WTC11 (cell line): ENCODE results near the gene RACGAP1. TPM values are rescaled to one million over a fixed set of nuclear protein-coding genes. Genes with fewer than 3 reads are reported as not detected.

ENCODE experiments used
- ATAC-seq: fragments of 200-7000 bp; cut with Tn5 transposase; 2 replicates; pipeline ENCODE4 v1.10.0; 2021; ENCODE audit warnings: mild to moderate bottlenecking, moderate library complexity
- CTCF ChIA-PET: fragments of 300-600 bp; sonication (Branson Sonifier 250); formaldehyde crosslinking; loops from one replicate; lab custom pipeline; 2021; ENCODE audit warnings: antibody characterized with exemption; lab: Charles Lee
- POLR2A ChIA-PET: fragments of 350-600 bp; sonication (Branson Sonifier 250); formaldehyde crosslinking; loops from one replicate; lab custom pipeline; 2021; ENCODE audit warnings: antibody characterized with exemption; lab: Charles Lee
- DNase-seq: peaks from one replicate; pipeline ENCODE4 v3.0.0; 2021; ENCODE audit warnings: low spot score
- H3K27ac Mint-ChIP-seq: 2 replicates; pipeline ENCODE4 v1.8.0; 2021; ENCODE audit warnings: mixed read lengths
- H3K27me3 Mint-ChIP-seq: 2 replicates; pipeline ENCODE4 v1.8.0; 2021; ENCODE audit warnings: low read depth, mild to moderate bottlenecking, moderate library complexity, mixed read lengths
- H3K36me3 Mint-ChIP-seq: 2 replicates; pipeline ENCODE4 v1.8.0; 2021; ENCODE audit warnings: mixed read lengths
- H3K4me1 Mint-ChIP-seq: 2 replicates; pipeline ENCODE4 v1.8.0; 2022; ENCODE audit warnings: mixed read lengths
- H3K4me3 Mint-ChIP-seq: 2 replicates; pipeline ENCODE4 v1.8.0; 2021; ENCODE audit warnings: mild to moderate bottlenecking, moderate library complexity, mixed read lengths
- H3K9me3 Mint-ChIP-seq: 2 replicates; pipeline ENCODE4 v1.8.0; 2021; ENCODE audit warnings: mixed read lengths
- CBFB ChIP-seq: sonication (generic); formaldehyde crosslinking; IDR thresholded peaks from 2 replicates; pipeline ENCODE4 v1.8.1; 2022; ENCODE audit warnings: mild to moderate bottlenecking, low read depth, missing genetic modification reagents
- CREB1 ChIP-seq: sonication (generic); formaldehyde crosslinking; IDR thresholded peaks from 2 replicates; pipeline ENCODE4 v1.8.0; 2023; ENCODE audit warnings: mild to moderate bottlenecking, missing genetic modification reagents
- ELF4 ChIP-seq: sonication (generic); formaldehyde crosslinking; IDR thresholded peaks from 2 replicates; pipeline ENCODE4 v1.8.1; 2022; ENCODE audit warnings: low read depth, mild to moderate bottlenecking, moderate library complexity, missing genetic modification reagents
- FOXP1 ChIP-seq: sonication (generic); formaldehyde crosslinking; IDR thresholded peaks from 2 replicates; pipeline ENCODE4 v1.8.0; 2022; ENCODE audit warnings: missing genetic modification reagents, mild to moderate bottlenecking, moderate library complexity, borderline replicate concordance
- JUN ChIP-seq: sonication (generic); formaldehyde crosslinking; IDR thresholded peaks from 2 replicates; pipeline ENCODE4 v1.8.0; 2023; ENCODE audit warnings: mild to moderate bottlenecking, missing genetic modification reagents
- NFYB ChIP-seq: sonication (generic); formaldehyde crosslinking; conservative IDR thresholded peaks from 2 replicates; pipeline ENCODE4 v1.8.0; 2022; ENCODE audit warnings: low read depth, missing genetic modification reagents
- NR2C2 ChIP-seq: sonication (generic); formaldehyde crosslinking; IDR thresholded peaks from 2 replicates; pipeline ENCODE4 v1.8.0; 2022; ENCODE audit warnings: mild to moderate bottlenecking, missing genetic modification reagents
- OVOL2 ChIP-seq: fragments of 250-450 bp; sonication (Bioruptor Pico); IDR thresholded peaks from 2 replicates; pipeline ENCODE4 v1.9.0; 2021; ENCODE audit warnings: mild to moderate bottlenecking, borderline replicate concordance
- TEAD4 ChIP-seq: sonication (generic); formaldehyde crosslinking; IDR thresholded peaks from 2 replicates; pipeline ENCODE4 v1.8.0; 2022; ENCODE audit warnings: mild to moderate bottlenecking, missing genetic modification reagents
- TP53 ChIP-seq: sonication (generic); formaldehyde crosslinking; IDR thresholded peaks from 2 replicates; pipeline ENCODE4 v1.8.1; 2023; ENCODE audit warnings: mild to moderate bottlenecking, missing genetic modification reagents
- ZNF317 ChIP-seq: sonication (generic); formaldehyde crosslinking; IDR thresholded peaks from 2 replicates; pipeline ENCODE4 v1.8.1; 2023; ENCODE audit warnings: low read depth, mild to moderate bottlenecking, moderate library complexity, missing genetic modification reagents, borderline replicate concordance
- total RNA-seq: library from RNA; stranded (reverse); gene quantifications from 3 replicates; pipeline ENCODE4 v1.2.3, GENCODE V29; 2021
- TF ChIP-seq, protein P1 (sequence below): sonication (generic); formaldehyde crosslinking; IDR thresholded peaks from 2 replicates; pipeline ENCODE4 v1.8.1; 2023; ENCODE audit warnings: mild to moderate bottlenecking, moderate library complexity, missing genetic modification reagents
- TF ChIP-seq, protein P2 (sequence below): fragments of 250-450 bp; sonication (Bioruptor Pico); IDR thresholded peaks from 2 replicates; pipeline ENCODE4 v1.9.0; 2021; ENCODE audit warnings: moderate library complexity, mild to moderate bottlenecking, inconsistent platforms, borderline replicate concordance
- TF ChIP-seq, protein P3 (sequence below): fragments of 250-450 bp; sonication (Bioruptor Pico); IDR thresholded peaks from 2 replicates; pipeline ENCODE4 v1.8.0; 2021; ENCODE audit warnings: mild to moderate bottlenecking
- TF ChIP-seq, protein P4 (sequence below): sonication (generic); formaldehyde crosslinking; IDR thresholded peaks from 2 replicates; pipeline ENCODE4 v1.8.0; 2022; ENCODE audit warnings: missing genetic modification reagents
- TF ChIP-seq, protein P5 (sequence below): sonication (generic); formaldehyde crosslinking; IDR thresholded peaks from 2 replicates; pipeline ENCODE4 v1.8.0; 2023; ENCODE audit warnings: missing genetic modification reagents, mild to moderate bottlenecking, borderline replicate concordance
- TF ChIP-seq, protein P6 (sequence below): sonication (generic); formaldehyde crosslinking; IDR thresholded peaks from 2 replicates; pipeline ENCODE4 v1.8.1; 2022; ENCODE audit warnings: mild to moderate bottlenecking, missing genetic modification reagents, moderate library complexity, borderline replicate concordance
- TF ChIP-seq, protein P7 (sequence below): sonication (generic); formaldehyde crosslinking; IDR thresholded peaks from 2 replicates; pipeline ENCODE4 v1.8.1; 2022; ENCODE audit warnings: low read depth, mild to moderate bottlenecking, moderate library complexity, missing genetic modification reagents, borderline replicate concordance
- TF ChIP-seq, protein P8 (sequence below): sonication (generic); formaldehyde crosslinking; IDR thresholded peaks from 2 replicates; pipeline ENCODE4 v1.8.0; 2022; ENCODE audit warnings: mild to moderate bottlenecking, missing genetic modification reagents
- TF ChIP-seq, protein P9 (sequence below): fragments of 250-450 bp; sonication (Bioruptor Pico); IDR thresholded peaks from 2 replicates; pipeline ENCODE4 v1.9.0; 2021; ENCODE audit warnings: mild to moderate bottlenecking

Gene RACGAP1
- total RNA-seq, 1 experiment from 2014 or later = 87.7 TPM

DNA sequence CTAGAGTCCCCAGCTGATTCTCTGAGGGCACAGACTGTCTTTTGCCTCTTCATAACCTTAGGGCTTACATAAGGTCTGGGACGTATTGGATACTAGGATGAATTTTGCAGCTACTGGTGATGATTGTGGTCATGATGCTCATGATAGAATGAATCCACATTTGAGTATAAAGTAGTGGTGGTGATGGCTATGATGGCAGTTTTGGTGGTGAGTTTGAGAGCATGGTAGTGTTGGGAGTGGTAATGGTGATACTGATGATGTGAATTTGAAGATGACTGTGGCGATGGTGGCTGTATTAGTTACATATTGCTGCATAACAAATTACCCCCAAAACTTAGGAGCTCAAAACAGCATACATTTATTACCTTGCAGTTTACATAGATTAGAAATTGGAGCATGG, 18.0 kb upstream of the RACGAP1 start:
- DNase-seq (no peak), ATAC-seq (no peak)
- no peak overlapping the region for H3K4me3 Mint-ChIP-seq
- ChIA-PET CTCF (interaction anchor here (1.3 to 7.1 kb wide), 3 partner anchors 12 to 76 kb away, joined by 3 to 120 read pairs (median 4); no protein-coding TSS in a partner anchor), POLR2A (no interaction called here)
- no peak overlapping the region for H3K27ac Mint-ChIP-seq
- TF ChIP-seq CREB1 (no peak), TP53 (CRISPR knock-in tag) (no peak), CBFB (CRISPR knock-in tag) (no peak), ELF4 (CRISPR knock-in tag) (no peak), ZNF317 (CRISPR knock-in tag) (no peak), OVOL2 (CRISPR knock-in tag) (no peak), NFYB (CRISPR knock-in tag) (no peak), JUN (CRISPR knock-in tag) (no peak), NR2C2 (CRISPR knock-in tag) (no peak), FOXP1 (CRISPR knock-in tag) (no peak), TEAD4 (no peak)
- TF ChIP-seq, protein P1, sequence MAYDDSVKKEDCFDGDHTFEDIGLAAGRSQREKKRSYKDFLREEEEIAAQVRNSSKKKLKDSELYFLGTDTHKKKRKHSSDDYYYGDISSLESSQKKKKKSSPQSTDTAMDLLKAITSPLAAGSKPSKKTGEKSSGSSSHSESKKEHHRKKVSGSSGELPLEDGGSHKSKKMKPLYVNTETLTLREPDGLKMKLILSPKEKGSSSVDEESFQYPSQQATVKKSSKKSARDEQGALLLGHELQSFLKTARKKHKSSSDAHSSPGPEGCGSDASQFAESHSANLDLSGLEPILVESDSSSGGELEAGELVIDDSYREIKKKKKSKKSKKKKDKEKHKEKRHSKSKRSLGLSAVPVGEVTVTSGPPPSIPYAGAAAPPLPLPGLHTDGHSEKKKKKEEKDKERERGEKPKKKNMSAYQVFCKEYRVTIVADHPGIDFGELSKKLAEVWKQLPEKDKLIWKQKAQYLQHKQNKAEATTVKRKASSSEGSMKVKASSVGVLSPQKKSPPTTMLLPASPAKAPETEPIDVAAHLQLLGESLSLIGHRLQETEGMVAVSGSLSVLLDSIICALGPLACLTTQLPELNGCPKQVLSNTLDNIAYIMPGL (CRISPR knock-in tag) = no peak
- TF ChIP-seq, protein P2, sequence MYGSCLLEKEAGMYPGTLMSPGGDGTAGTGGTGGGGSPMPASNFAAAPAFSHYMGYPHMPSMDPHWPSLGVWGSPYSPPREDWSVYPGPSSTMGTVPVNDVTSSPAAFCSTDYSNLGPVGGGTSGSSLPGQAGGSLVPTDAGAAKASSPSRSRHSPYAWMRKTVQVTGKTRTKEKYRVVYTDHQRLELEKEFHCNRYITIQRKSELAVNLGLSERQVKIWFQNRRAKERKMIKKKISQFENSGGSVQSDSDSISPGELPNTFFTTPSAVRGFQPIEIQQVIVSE (CRISPR knock-in tag) = no peak
- TF ChIP-seq, protein P3, sequence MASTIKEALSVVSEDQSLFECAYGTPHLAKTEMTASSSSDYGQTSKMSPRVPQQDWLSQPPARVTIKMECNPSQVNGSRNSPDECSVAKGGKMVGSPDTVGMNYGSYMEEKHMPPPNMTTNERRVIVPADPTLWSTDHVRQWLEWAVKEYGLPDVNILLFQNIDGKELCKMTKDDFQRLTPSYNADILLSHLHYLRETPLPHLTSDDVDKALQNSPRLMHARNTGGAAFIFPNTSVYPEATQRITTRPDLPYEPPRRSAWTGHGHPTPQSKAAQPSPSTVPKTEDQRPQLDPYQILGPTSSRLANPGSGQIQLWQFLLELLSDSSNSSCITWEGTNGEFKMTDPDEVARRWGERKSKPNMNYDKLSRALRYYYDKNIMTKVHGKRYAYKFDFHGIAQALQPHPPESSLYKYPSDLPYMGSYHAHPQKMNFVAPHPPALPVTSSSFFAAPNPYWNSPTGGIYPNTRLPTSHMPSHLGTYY (CRISPR knock-in tag) = no peak
- TF ChIP-seq, protein P4, sequence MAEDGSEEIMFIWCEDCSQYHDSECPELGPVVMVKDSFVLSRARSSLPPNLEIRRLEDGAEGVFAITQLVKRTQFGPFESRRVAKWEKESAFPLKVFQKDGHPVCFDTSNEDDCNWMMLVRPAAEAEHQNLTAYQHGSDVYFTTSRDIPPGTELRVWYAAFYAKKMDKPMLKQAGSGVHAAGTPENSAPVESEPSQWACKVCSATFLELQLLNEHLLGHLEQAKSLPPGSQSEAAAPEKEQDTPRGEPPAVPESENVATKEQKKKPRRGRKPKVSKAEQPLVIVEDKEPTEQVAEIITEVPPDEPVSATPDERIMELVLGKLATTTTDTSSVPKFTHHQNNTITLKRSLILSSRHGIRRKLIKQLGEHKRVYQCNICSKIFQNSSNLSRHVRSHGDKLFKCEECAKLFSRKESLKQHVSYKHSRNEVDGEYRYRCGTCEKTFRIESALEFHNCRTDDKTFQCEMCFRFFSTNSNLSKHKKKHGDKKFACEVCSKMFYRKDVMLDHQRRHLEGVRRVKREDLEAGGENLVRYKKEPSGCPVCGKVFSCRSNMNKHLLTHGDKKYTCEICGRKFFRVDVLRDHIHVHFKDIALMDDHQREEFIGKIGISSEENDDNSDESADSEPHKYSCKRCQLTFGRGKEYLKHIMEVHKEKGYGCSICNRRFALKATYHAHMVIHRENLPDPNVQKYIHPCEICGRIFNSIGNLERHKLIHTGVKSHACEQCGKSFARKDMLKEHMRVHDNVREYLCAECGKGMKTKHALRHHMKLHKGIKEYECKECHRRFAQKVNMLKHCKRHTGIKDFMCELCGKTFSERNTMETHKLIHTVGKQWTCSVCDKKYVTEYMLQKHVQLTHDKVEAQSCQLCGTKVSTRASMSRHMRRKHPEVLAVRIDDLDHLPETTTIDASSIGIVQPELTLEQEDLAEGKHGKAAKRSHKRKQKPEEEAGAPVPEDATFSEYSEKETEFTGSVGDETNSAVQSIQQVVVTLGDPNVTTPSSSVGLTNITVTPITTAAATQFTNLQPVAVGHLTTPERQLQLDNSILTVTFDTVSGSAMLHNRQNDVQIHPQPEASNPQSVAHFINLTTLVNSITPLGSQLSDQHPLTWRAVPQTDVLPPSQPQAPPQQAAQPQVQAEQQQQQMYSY (CRISPR knock-in tag) = no peak
- TF ChIP-seq, protein P5, sequence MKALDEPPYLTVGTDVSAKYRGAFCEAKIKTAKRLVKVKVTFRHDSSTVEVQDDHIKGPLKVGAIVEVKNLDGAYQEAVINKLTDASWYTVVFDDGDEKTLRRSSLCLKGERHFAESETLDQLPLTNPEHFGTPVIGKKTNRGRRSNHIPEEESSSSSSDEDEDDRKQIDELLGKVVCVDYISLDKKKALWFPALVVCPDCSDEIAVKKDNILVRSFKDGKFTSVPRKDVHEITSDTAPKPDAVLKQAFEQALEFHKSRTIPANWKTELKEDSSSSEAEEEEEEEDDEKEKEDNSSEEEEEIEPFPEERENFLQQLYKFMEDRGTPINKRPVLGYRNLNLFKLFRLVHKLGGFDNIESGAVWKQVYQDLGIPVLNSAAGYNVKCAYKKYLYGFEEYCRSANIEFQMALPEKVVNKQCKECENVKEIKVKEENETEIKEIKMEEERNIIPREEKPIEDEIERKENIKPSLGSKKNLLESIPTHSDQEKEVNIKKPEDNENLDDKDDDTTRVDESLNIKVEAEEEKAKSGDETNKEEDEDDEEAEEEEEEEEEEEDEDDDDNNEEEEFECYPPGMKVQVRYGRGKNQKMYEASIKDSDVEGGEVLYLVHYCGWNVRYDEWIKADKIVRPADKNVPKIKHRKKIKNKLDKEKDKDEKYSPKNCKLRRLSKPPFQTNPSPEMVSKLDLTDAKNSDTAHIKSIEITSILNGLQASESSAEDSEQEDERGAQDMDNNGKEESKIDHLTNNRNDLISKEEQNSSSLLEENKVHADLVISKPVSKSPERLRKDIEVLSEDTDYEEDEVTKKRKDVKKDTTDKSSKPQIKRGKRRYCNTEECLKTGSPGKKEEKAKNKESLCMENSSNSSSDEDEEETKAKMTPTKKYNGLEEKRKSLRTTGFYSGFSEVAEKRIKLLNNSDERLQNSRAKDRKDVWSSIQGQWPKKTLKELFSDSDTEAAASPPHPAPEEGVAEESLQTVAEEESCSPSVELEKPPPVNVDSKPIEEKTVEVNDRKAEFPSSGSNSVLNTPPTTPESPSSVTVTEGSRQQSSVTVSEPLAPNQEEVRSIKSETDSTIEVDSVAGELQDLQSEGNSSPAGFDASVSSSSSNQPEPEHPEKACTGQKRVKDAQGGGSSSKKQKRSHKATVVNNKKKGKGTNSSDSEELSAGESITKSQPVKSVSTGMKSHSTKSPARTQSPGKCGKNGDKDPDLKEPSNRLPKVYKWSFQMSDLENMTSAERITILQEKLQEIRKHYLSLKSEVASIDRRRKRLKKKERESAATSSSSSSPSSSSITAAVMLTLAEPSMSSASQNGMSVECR (CRISPR knock-in tag) = no peak
- TF ChIP-seq, protein P6, sequence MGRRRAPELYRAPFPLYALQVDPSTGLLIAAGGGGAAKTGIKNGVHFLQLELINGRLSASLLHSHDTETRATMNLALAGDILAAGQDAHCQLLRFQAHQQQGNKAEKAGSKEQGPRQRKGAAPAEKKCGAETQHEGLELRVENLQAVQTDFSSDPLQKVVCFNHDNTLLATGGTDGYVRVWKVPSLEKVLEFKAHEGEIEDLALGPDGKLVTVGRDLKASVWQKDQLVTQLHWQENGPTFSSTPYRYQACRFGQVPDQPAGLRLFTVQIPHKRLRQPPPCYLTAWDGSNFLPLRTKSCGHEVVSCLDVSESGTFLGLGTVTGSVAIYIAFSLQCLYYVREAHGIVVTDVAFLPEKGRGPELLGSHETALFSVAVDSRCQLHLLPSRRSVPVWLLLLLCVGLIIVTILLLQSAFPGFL (CRISPR knock-in tag) = no peak
- TF ChIP-seq, protein P7, sequence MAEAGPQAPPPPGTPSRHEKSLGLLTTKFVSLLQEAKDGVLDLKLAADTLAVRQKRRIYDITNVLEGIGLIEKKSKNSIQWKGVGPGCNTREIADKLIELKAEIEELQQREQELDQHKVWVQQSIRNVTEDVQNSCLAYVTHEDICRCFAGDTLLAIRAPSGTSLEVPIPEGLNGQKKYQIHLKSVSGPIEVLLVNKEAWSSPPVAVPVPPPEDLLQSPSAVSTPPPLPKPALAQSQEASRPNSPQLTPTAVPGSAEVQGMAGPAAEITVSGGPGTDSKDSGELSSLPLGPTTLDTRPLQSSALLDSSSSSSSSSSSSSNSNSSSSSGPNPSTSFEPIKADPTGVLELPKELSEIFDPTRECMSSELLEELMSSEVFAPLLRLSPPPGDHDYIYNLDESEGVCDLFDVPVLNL (CRISPR knock-in tag) = no peak
- TF ChIP-seq, protein P8, sequence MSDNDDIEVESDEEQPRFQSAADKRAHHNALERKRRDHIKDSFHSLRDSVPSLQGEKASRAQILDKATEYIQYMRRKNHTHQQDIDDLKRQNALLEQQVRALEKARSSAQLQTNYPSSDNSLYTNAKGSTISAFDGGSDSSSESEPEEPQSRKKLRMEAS = no peak
- TF ChIP-seq, protein P9, sequence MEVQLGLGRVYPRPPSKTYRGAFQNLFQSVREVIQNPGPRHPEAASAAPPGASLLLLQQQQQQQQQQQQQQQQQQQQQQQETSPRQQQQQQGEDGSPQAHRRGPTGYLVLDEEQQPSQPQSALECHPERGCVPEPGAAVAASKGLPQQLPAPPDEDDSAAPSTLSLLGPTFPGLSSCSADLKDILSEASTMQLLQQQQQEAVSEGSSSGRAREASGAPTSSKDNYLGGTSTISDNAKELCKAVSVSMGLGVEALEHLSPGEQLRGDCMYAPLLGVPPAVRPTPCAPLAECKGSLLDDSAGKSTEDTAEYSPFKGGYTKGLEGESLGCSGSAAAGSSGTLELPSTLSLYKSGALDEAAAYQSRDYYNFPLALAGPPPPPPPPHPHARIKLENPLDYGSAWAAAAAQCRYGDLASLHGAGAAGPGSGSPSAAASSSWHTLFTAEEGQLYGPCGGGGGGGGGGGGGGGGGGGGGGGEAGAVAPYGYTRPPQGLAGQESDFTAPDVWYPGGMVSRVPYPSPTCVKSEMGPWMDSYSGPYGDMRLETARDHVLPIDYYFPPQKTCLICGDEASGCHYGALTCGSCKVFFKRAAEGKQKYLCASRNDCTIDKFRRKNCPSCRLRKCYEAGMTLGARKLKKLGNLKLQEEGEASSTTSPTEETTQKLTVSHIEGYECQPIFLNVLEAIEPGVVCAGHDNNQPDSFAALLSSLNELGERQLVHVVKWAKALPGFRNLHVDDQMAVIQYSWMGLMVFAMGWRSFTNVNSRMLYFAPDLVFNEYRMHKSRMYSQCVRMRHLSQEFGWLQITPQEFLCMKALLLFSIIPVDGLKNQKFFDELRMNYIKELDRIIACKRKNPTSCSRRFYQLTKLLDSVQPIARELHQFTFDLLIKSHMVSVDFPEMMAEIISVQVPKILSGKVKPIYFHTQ (CRISPR knock-in tag) = no peak
- H3K4me1 Mint-ChIP-seq = peaks cover 3% of the 10 kb centered on the region; the same call in 1 of the 2 replicates
- no peaks in the 10 kb centered on the region for H3K36me3 Mint-ChIP-seq
- peaks cover 30% of the 10 kb centered on the region for H3K27me3 Mint-ChIP-seq
- H3K9me3 Mint-ChIP-seq = no peaks in the 10 kb centered on the region
